ELR (cell line): Measurements from ENCODE around the gene EBF4.

Source experiments
- DNase-seq: peaks from one replicate; pipeline ENCODE4 v3.0.0-alpha.2; 2015; ENCODE audit warnings: low read depth

EBF4 gene

GRCh38 chr20:2742934-2743559 lies 50.5 kb downstream of the EBF4 start:
- peak; percentile 73 for DNase-seq

- no peak for DNase-seq
Measured at GRCh38 chr20:2745060-2745910, 52.7 kb downstream of the EBF4 start.

GRCh38 chr20:2745936-2746635 lies 53.5 kb downstream of the EBF4 start:
- no peak for DNase-seq

GRCh38 chr20:2746636-2747265 lies 54.2 kb downstream of the EBF4 start:
- DNase-seq, result no peak

GRCh38 chr20:2747676-2748235 lies 55.2 kb downstream of the EBF4 start:
- DNase-seq, result no peak

- DNase-seq, result no peak
Measured at GRCh38 chr20:2748551-2749342, 56.2 kb downstream of the EBF4 start.

- DNase-seq, result no peak
Measured at GRCh38 chr20:2749343-2749950, 56.9 kb downstream of the EBF4 start.

GRCh38 chr20:2749951-2750490 lies 57.4 kb downstream of the EBF4 start:
- no peak for DNase-seq

- DNase-seq, result peak; percentile 56
Measured at GRCh38 chr20:2750491-2751251, 58.1 kb downstream of the EBF4 start.

GRCh38 chr20:2751347-2751877 lies 58.8 kb downstream of the EBF4 start:
- peak; percentile 23 for DNase-seq

- DNase-seq, result peak; percentile 28
Measured at GRCh38 chr20:2751878-2752566, 59.4 kb downstream of the EBF4 start.

GRCh38 chr20:2752567-2753460 lies 60.2 kb downstream of the EBF4 start:
- peak; percentile 62 for DNase-seq

- DNase-seq, result no peak
Measured at GRCh38 chr20:2753461-2754040, 61.0 kb downstream of the EBF4 start.

- DNase-seq, result no peak
Measured at GRCh38 chr20:2754424-2754823, 61.8 kb downstream of the EBF4 start.

- no peak for DNase-seq
Measured at GRCh38 chr20:2755451-2756055, 63.0 kb downstream of the EBF4 start.

GRCh38 chr20:2756056-2756611 lies 63.6 kb downstream of the EBF4 start:
- DNase-seq, result peak; percentile 67

GRCh38 chr20:2757001-2757400 lies 64.4 kb downstream of the EBF4 start:
- no peak for DNase-seq
